DND-41 (cell line): ENCODE measurements around the gene OCIAD2.
"Not testable (repeated sequence)": the region's sequence is repeated elsewhere in the genome, so short reads cannot be mapped to it uniquely, and the experiment has no call there.

Source experiments
- ATAC-seq: fragments of 200-7000 bp; cut with Tn5 transposase; 3 replicates; pipeline ENCODE4 v1.9.1; 2021; ENCODE audit warnings: low read depth; ENCODE audit not compliant: insufficient read depth
- DNase-seq: peaks from one replicate; pipeline ENCODE4 v3.0.0-alpha.2; 2020
- H2AFZ ChIP-seq: 2 replicates; pipeline ENCODE4 v1.6.0; 2012; ENCODE audit warnings: low read depth, low read length
- H3K27ac ChIP-seq: 2 replicates; pipeline ENCODE4 v1.5.1; 2012; ENCODE audit warnings: low read length, inconsistent platforms
- H3K27me3 ChIP-seq: fragments of 200-600 bp; sonication (generic); 2 replicates; pipeline ENCODE4 v1.6.0; 2012; ENCODE audit warnings: low read length, mild to moderate bottlenecking, inconsistent platforms; ENCODE audit not compliant: insufficient read depth, poor library complexity
- H3K36me3 ChIP-seq: 2 replicates; pipeline ENCODE4 v1.5.1; 2012; ENCODE audit warnings: low read length, inconsistent platforms; ENCODE audit not compliant: insufficient read depth
- H3K4me1 ChIP-seq: 2 replicates; pipeline ENCODE4 v1.5.1; 2012; ENCODE audit warnings: mild to moderate bottlenecking, low read length; ENCODE audit not compliant: insufficient read depth
- H3K4me2 ChIP-seq: 2 replicates; pipeline ENCODE4 v1.6.0; 2012; ENCODE audit warnings: mild to moderate bottlenecking, moderate library complexity, low read length, inconsistent platforms; ENCODE audit not compliant: insufficient read depth
- H3K4me3 ChIP-seq, 2 experiments: fragments of 200-600 bp in 1 of 2; shearing (Covaris generic) in 1 of 2; 2 replicates each; pipeline ENCODE4 v1.5.1; 2012 to 2016; ENCODE audit warnings: inconsistent platforms in 2 of 2, low read length in 2 of 2, mild to moderate bottlenecking in 2 of 2, low read depth in 1 of 2, moderate library complexity in 1 of 2
- H3K79me2 ChIP-seq: 2 replicates; pipeline ENCODE4 v1.6.0; 2012; ENCODE audit warnings: low read length, inconsistent platforms; ENCODE audit not compliant: insufficient read depth
- H3K9ac ChIP-seq: 2 replicates; pipeline ENCODE4 v1.6.0; 2012; ENCODE audit warnings: low read depth, mild to moderate bottlenecking, inconsistent platforms, low read length, moderate library complexity
- H3K9me3 ChIP-seq: 2 replicates; pipeline ENCODE4 v1.5.1; 2012; ENCODE audit warnings: low read length, moderate library complexity, mild to moderate bottlenecking, inconsistent platforms; ENCODE audit not compliant: insufficient read depth, severe bottlenecking
- H4K20me1 ChIP-seq: 2 replicates; pipeline ENCODE4 v1.6.0; 2012; ENCODE audit warnings: low read length; ENCODE audit not compliant: insufficient read depth
- EZH2 ChIP-seq: IDR thresholded peaks from 3 replicates; pipeline ENCODE4 v1.6.1; 2012; ENCODE audit warnings: borderline replicate concordance, low read depth, mild to moderate bottlenecking, moderate library complexity, low read length, inconsistent platforms; ENCODE audit not compliant: severe bottlenecking
- TF ChIP-seq, protein P1 (sequence below): IDR thresholded peaks from 2 replicates; pipeline ENCODE4 v1.5.1; 2012; ENCODE audit warnings: borderline replicate concordance, low read length, moderate library complexity, mild to moderate bottlenecking; ENCODE audit not compliant: poor library complexity, severe bottlenecking; ENCODE audit errors: extremely low read depth

OCIAD2 gene

DNA sequence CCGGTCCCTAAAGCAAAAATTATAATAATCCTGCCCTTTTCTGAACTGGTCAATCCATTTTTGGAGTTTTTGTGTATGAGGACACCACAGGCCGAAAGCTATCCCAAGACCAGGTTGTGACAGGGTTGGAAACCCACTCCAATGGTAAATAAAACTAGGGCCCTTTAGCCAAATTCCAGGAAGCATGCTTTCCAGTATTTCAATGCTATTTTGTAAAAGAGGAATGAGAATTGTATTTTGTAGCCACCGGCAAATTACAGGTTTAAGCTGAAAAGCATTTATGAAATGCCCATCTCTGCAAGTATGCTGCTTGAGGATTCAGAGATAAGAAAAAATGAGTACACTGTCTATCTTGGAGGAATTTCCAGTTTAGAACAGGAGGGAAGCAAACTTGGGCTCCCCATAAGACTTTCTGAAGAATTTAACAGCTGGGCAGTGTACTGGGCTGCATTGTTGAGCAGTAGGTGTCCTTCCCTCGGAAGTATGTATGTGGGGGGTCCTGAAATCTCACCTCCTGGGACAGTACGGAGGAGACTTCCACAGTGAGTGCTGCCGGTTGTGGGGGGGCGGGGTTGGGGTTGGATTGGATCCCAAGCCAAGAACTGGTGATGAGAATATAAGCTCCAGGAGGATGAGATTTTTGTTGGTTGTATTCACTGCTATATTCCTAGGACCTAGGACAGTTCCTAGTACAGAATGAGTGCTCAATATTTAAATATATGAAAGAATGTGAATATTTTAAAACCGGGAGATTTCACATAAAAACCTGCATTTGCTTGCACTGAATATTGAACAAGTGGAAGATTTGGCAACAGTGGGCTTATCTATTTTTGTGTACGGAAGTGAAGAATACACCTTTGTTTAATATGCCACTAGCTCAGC is 26.8 kb downstream of the OCIAD2 start:
- Histone ChIP-seq H3K9me3 (no peaks in the 10 kb centered on the region), H3K9ac (no peak overlapping the region), H3K4me3 (no peak overlapping the region), H3K79me2 (no peaks in the 10 kb centered on the region), H2AFZ (no peak overlapping the region), H3K4me1 (no peaks in the 10 kb centered on the region), H3K4me2 (no peak overlapping the region), H3K27me3 (no peaks in the 10 kb centered on the region), H4K20me1 (no peaks in the 10 kb centered on the region), H3K27ac (no peak overlapping the region), H3K36me3 (0 out of 2 replicates have a peak, but pooled peaks cover 3% of the 10 kb centered on the region)
- ATAC-seq (no peak), DNase-seq (no peak)
- no peak for TF ChIP-seq EZH2
- TF ChIP-seq, protein P1, sequence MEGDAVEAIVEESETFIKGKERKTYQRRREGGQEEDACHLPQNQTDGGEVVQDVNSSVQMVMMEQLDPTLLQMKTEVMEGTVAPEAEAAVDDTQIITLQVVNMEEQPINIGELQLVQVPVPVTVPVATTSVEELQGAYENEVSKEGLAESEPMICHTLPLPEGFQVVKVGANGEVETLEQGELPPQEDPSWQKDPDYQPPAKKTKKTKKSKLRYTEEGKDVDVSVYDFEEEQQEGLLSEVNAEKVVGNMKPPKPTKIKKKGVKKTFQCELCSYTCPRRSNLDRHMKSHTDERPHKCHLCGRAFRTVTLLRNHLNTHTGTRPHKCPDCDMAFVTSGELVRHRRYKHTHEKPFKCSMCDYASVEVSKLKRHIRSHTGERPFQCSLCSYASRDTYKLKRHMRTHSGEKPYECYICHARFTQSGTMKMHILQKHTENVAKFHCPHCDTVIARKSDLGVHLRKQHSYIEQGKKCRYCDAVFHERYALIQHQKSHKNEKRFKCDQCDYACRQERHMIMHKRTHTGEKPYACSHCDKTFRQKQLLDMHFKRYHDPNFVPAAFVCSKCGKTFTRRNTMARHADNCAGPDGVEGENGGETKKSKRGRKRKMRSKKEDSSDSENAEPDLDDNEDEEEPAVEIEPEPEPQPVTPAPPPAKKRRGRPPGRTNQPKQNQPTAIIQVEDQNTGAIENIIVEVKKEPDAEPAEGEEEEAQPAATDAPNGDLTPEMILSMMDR: no peak

DNA sequence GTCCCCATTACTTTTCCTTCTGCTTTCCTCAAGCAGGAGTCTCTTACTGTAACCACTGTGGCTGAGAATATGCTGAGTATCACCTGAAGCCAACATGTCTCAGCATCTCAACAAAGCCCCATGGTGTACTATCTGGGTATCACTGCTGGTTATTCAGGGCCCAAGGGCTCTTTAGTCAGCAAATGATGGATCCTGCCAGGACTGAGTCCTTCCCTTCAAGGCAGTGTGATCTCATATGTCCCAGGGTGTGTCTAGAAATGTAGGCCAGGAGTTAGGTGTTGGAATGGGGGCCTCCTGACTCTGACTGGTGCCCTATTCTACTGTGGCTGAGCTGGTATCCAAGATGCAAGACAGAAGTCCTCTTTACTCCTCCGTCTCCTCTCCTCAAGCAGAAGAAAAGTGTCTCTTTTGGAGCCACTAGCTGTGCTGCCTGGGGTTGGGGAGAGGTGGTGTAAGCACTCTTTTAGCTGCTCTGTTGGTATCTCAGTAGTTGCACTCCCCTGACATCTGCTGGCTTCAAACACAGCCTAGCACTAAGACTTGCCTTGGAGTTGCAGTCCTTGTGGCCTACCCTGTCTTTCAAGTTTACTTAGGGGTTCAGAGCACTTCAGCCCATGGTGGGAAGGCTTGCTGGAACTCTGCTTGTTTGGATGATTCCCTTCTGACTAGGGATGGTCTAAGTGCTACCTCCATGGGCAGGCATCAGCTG is 28.6 kb downstream of the OCIAD2 start:
- ATAC-seq: peak; percentile 40; the same call in 1 of the 3 replicates
- H3K4me3 ChIP-seq: no peak overlapping the region
- TF ChIP-seq, protein P1: no peak
- TF ChIP-seq EZH2: no peak
- no peaks in the 10 kb centered on the region for H3K9me3 ChIP-seq
- H3K4me2 ChIP-seq: no peak overlapping the region
- no peaks in the 10 kb centered on the region for H3K4me1 ChIP-seq
- no peak for DNase-seq
- no peak overlapping the region for H2AFZ ChIP-seq
- no peaks in the 10 kb centered on the region for H4K20me1 ChIP-seq
- no peaks in the 10 kb centered on the region for H3K36me3 ChIP-seq
- no peaks in the 10 kb centered on the region for H3K79me2 ChIP-seq
- H3K27me3 ChIP-seq: no peaks in the 10 kb centered on the region
- H3K9ac ChIP-seq: no peak overlapping the region
- no peak overlapping the region for H3K27ac ChIP-seq

DNA sequence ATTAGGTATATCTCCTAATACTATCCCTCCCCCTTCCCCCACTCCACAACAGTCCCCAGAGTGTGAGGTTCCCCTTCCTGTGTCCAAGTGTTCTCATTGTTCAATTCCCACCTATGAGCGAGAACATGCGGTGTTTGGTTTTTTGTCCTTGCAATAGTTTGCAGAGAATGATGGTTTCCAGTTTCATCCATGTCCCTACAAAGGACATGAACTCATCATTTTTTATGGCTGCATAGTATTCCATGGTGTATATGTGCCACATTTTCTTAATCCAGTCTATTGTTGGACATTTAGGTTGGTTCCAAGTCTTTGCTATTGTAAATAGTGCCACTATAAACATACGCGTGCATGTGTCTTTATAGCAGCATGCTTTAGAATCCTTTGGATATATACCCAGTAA is 41.9 kb downstream of the OCIAD2 start:
- H3K27me3 ChIP-seq, DNase-seq, H3K79me2 ChIP-seq, H3K9ac ChIP-seq, H3K9me3 ChIP-seq, H3K27ac ChIP-seq, H2AFZ ChIP-seq, H3K4me2 ChIP-seq, H3K4me3 ChIP-seq, H4K20me1 ChIP-seq, ATAC-seq, H3K4me1 ChIP-seq: not testable (repeated sequence)
- peaks cover 13% of the 10 kb centered on the region for H3K36me3 ChIP-seq

DNA sequence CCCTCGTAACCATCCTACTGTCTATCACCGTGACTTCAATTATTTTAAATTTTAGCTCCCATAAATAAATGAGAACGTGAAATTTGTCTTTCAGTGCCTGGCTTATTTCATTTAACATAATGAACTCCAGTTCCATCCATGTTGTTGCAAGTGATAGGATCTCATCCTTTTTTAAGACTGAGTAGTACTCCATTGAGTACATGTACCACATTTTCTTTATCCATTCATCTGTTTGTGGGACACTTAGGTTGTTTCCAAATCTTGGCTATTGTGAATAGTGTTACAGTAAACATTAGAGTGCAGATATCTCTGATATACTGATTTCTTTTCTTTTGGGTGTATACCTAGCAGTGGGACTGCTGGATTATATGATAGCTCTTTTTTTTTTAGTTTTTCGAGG is 42.8 kb downstream of the OCIAD2 start:
- no peak overlapping the region for H3K27ac ChIP-seq
- no peak overlapping the region for H3K4me3 ChIP-seq
- no peaks in the 10 kb centered on the region for H3K9me3 ChIP-seq
- H3K4me1 ChIP-seq: no peaks in the 10 kb centered on the region
- H3K4me2 ChIP-seq: no peak overlapping the region
- no peak overlapping the region for H2AFZ ChIP-seq
- no peaks in the 10 kb centered on the region for H3K79me2 ChIP-seq
- no peaks in the 10 kb centered on the region for H3K27me3 ChIP-seq
- H4K20me1 ChIP-seq: no peaks in the 10 kb centered on the region
- TF ChIP-seq EZH2: no peak
- TF ChIP-seq, protein P1: no peak
- no peak for ATAC-seq
- DNase-seq: no peak
- H3K9ac ChIP-seq: no peak overlapping the region
- H3K36me3 ChIP-seq: peaks cover 20% of the 10 kb centered on the region
